ENCODE measurements around the gene SDK1.

SDK1 gene

GRCh38 chr7:4164556-4164955 lies 863.5 kb downstream of the SDK1 start:
- CTCF ChIA-PET, result no interaction called here
- H3K27ac ChIP-seq, result no peak overlapping the region
- TF ChIP-seq, protein P1, sequence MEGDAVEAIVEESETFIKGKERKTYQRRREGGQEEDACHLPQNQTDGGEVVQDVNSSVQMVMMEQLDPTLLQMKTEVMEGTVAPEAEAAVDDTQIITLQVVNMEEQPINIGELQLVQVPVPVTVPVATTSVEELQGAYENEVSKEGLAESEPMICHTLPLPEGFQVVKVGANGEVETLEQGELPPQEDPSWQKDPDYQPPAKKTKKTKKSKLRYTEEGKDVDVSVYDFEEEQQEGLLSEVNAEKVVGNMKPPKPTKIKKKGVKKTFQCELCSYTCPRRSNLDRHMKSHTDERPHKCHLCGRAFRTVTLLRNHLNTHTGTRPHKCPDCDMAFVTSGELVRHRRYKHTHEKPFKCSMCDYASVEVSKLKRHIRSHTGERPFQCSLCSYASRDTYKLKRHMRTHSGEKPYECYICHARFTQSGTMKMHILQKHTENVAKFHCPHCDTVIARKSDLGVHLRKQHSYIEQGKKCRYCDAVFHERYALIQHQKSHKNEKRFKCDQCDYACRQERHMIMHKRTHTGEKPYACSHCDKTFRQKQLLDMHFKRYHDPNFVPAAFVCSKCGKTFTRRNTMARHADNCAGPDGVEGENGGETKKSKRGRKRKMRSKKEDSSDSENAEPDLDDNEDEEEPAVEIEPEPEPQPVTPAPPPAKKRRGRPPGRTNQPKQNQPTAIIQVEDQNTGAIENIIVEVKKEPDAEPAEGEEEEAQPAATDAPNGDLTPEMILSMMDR (conservative IDR thresholded peaks at IDR 0.05; ENCODE audit: low read depth), result no peak
- no peak for DNase-seq (ENCODE audit: low spot score)
- POLR2A ChIA-PET (ENCODE audit: low non-redundant PET), result no interaction called here

DNA sequence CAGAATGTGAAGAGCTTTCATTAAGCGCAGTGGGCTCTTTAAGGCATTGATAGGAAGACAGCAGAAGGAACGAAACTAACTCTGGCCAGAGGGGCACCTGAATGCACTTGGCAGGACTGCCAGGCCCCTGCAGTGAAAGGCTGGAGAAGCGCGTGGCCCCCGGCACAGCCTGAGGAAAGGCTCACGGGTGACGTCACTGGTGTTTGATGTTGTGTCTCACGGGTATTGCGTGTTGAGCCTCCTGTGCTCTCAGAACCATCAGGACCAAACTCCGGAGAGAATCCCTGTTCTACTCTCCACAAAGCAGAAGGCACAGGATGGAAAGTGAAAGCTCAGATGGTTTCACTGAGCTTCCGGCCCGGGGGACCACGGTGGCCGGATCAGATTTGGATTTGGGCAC lies 865.3 kb downstream of the SDK1 start:
- H3K27ac ChIP-seq, result no peak overlapping the region
- POLR2A ChIA-PET (ENCODE audit: low non-redundant PET), result no interaction called here
- CTCF ChIA-PET, result interaction anchor here (0.6 kb wide), 2 partner anchors 13 to 1259 kb away, joined by 3 read pairs; no protein-coding TSS in a partner anchor
- DNase-seq (ENCODE audit: low spot score), result no peak
- TF ChIP-seq, protein P1 (conservative IDR thresholded peaks at IDR 0.05; ENCODE audit: low read depth), result no peak

GRCh38 chr7:4166807-4167206 lies 865.8 kb downstream of the SDK1 start:
- ChIA-PET CTCF (interaction anchor here (0.6 kb wide), 1 partner anchor 116 kb away, joined by 6 read pairs; no protein-coding TSS in a partner anchor), POLR2A (ENCODE audit: low non-redundant PET) (no interaction called here)
- TF ChIP-seq, protein P1 (conservative IDR thresholded peaks at IDR 0.05; ENCODE audit: low read depth), result no peak
- no peak for DNase-seq (ENCODE audit: low spot score)
- no peak overlapping the region for H3K27ac ChIP-seq

GRCh38 chr7:4167385-4167910 lies 866.4 kb downstream of the SDK1 start:
- no peak overlapping the region for H3K27ac ChIP-seq
- TF ChIP-seq, protein P1 (conservative IDR thresholded peaks at IDR 0.05; ENCODE audit: low read depth), result no peak
- ChIA-PET CTCF (interaction anchor here (0.6 kb wide), 2 partner anchors 15 to 115 kb away, joined by 6 to 7 read pairs; no protein-coding TSS in a partner anchor), POLR2A (ENCODE audit: low non-redundant PET) (no interaction called here)
- DNase-seq (ENCODE audit: low spot score), result no peak

DNA sequence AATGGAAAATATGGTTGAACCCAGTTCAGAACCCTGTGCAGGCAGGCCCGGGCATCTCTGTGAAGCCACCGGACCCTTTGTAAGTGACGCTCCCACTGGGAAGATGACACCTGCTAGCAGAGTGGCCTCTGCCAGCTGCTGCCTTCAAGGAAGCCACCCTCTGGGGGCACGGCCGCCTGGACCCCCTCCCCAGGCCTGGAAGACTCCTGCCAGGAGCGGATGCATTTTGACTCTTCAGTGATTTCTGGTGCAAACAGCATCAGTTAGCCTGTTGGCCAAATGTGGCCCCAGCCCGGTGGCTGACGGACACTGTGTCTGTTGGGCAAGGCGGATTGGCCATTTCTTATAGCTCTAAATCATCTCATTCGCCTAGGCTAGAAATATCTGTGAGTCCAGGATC lies 867.0 kb downstream of the SDK1 start:
- ChIA-PET POLR2A (ENCODE audit: low non-redundant PET) (no interaction called here), CTCF (no interaction called here)
- TF ChIP-seq, protein P1 (conservative IDR thresholded peaks at IDR 0.05; ENCODE audit: low read depth), result no peak
- H3K27ac ChIP-seq, result no peak overlapping the region
- no peak for DNase-seq (ENCODE audit: low spot score)

DNA sequence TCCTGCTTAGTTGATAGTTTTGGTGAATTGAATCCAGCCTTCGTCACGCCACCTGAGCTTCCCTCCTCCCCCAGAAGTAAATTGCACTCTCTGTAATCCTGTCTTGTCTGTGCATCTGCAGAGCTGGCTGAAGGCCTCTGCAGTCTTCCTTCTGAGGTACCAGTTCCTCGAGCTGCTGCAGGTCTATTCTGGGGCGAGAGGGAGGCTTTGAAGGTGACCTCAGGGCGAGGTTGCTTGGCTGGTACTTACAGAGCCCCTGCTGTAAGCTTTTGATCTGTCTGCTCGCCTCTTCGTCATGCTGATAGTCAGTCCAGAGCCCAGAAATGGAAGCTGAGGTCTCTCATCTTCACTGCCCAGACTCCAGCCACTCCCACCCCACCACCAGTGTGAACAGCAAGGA lies 867.5 kb downstream of the SDK1 start:
- DNase-seq (ENCODE audit: low spot score), result no peak
- ChIA-PET POLR2A (ENCODE audit: low non-redundant PET) (no interaction called here), CTCF (no interaction called here)
- H3K27ac ChIP-seq, result no peak overlapping the region
- TF ChIP-seq, protein P1 (conservative IDR thresholded peaks at IDR 0.05; ENCODE audit: low read depth), result no peak
